ENCODE data around the gene GLDN. TPM values are rescaled to one million over a fixed set of nuclear protein-coding genes. Genes with fewer than 3 reads are reported as not detected.
"Not testable (repeated sequence)": the region's sequence is repeated elsewhere in the genome, so short reads cannot be mapped to it uniquely, and the experiment has no call there.

The GLDN gene
- total and polyA plus RNA-seq, 2 experiments from 2014 or later: 0.92 TPM; not detected in 1

DNA sequence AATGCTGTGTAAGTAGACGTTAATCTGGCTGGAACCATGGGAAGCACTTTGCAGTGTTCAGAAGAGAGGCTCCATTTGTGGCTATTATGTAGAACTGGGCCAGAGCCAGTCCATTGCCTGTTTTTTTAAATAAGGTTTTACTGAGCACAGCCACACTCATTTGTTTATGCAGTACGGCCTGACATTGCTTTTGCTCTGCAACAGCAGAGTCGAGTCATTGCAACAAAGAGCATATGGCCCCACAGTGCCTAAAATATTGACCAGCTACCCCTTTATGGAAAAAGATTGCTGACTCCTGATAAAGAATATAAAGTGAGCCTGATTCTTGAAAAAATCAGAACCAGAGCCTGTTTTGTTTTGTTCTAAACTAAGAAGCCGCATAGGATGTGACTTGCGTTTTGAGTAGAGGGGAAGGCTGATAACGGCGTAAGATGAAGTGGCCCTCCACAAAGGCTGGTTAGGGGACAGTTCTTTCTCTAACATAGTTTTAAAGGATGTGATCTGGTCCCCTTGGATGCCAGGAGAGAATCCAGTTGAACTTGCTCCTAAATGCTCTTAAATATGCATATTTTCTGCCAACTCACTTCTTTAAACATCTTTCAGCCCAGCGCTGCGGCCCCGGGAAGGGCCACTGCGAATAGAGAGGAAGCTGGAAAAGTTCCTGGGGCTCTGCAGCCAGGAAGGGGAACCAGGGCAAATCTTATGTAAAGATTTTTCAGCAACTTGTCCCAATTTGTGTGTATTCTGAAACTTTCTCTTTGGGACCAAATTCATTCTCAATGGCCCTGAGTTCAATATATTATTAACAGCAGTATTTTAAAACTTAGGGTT lies 64.5 kb downstream of the GLDN start:
- H3K9me3 ChIP-seq (ENCODE audit: low read depth): no peaks in the 10 kb centered on the region
- H3K36me3 ChIP-seq: no peaks in the 10 kb centered on the region
- H3K4me3 ChIP-seq: no peak overlapping the region
- H3K27ac ChIP-seq: no peak overlapping the region
- no peaks in the 10 kb centered on the region for H3K4me1 ChIP-seq (ENCODE audit: low read depth)
- no peaks in the 10 kb centered on the region for H3K27me3 ChIP-seq
- TF ChIP-seq, protein P1, sequence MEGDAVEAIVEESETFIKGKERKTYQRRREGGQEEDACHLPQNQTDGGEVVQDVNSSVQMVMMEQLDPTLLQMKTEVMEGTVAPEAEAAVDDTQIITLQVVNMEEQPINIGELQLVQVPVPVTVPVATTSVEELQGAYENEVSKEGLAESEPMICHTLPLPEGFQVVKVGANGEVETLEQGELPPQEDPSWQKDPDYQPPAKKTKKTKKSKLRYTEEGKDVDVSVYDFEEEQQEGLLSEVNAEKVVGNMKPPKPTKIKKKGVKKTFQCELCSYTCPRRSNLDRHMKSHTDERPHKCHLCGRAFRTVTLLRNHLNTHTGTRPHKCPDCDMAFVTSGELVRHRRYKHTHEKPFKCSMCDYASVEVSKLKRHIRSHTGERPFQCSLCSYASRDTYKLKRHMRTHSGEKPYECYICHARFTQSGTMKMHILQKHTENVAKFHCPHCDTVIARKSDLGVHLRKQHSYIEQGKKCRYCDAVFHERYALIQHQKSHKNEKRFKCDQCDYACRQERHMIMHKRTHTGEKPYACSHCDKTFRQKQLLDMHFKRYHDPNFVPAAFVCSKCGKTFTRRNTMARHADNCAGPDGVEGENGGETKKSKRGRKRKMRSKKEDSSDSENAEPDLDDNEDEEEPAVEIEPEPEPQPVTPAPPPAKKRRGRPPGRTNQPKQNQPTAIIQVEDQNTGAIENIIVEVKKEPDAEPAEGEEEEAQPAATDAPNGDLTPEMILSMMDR (IDR thresholded peaks at IDR 0.05; ENCODE audit: low read depth, low read length): no peak
- DNase-seq (ENCODE audit: low read depth in 1 of 2, low spot score in 1 of 2): no peak

GRCh38 chr15:51414256-51414860 lies 72.9 kb downstream of the GLDN start:
- TF ChIP-seq, protein P1 (IDR thresholded peaks at IDR 0.05; ENCODE audit: low read depth, low read length): no peak

DNA sequence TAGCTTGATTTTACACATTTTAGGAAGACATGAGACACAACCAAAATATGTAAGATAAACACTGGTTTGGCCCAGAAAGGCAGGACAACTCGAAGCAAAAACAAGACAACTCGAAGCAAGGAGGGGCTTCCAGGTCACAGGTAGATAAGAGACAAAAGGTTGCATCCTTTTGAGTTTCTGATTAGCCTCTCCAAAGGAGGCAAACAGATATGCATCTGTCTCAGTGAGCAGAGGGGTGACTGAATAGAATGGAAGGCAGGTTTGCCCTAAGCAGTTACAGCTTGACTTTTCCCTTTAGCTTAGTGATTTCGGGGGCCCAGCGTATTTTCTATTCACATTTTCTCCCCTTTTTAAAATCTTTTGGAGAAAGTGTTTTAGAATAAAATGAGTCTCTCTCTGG lies 74.7 kb downstream of the GLDN start:
- no peak for DNase-seq (ENCODE audit: low read depth in 1 of 2, low spot score in 1 of 2)
- Histone ChIP-seq H3K27me3 (no peaks in the 10 kb centered on the region), H3K9me3 (ENCODE audit: low read depth) (no peaks in the 10 kb centered on the region), H3K4me1 (ENCODE audit: low read depth) (no peaks in the 10 kb centered on the region), H3K36me3 (no peaks in the 10 kb centered on the region), H3K4me3 (no peak overlapping the region), H3K27ac (no peak overlapping the region)
- TF ChIP-seq, protein P1 (IDR thresholded peaks at IDR 0.05; ENCODE audit: low read depth, low read length): no peak

More at GRCh38 chr15:51414256-51414860, 72.9 kb downstream of the GLDN start:
- no peak for DNase-seq (ENCODE audit: low read depth in 1 of 2, low spot score in 1 of 2)
- no peaks in the 10 kb centered on the region for H3K27me3 ChIP-seq
- no peaks in the 10 kb centered on the region for H3K36me3 ChIP-seq
- no peak overlapping the region for H3K4me3 ChIP-seq
- no peaks in the 10 kb centered on the region for H3K4me1 ChIP-seq (ENCODE audit: low read depth)
- H3K27ac ChIP-seq: no peak overlapping the region
- H3K9me3 ChIP-seq (ENCODE audit: low read depth): no peaks in the 10 kb centered on the region

DNA sequence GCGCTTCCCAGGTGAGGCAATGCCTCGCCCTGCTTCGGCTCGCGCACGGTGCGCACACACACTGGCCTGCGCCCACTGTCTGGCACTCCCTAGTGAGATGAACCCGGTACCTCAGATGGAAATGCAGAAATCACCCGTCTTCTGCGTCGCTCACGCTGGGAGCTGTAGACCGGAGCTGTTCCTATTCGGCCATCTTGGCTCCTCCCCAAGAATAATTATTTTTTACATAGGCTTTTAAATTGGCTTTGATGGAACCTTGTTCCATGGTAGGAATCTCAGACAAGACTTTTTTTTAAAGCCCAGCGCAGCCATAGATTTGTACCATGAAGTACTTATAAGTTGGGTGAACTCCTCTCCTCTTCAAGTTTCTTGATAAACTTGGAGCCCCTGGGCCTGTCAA lies 81.6 kb downstream of the GLDN start:
- not testable (repeated sequence) for H3K36me3 ChIP-seq; H3K9me3 ChIP-seq (ENCODE audit: low read depth); H3K27ac ChIP-seq; H3K4me3 ChIP-seq; DNase-seq (ENCODE audit: low read depth in 1 of 2, low spot score in 1 of 2); H3K4me1 ChIP-seq (ENCODE audit: low read depth); H3K27me3 ChIP-seq

- no peaks in the 10 kb centered on the region for H3K27me3 ChIP-seq
- DNase-seq (ENCODE audit: low read depth in 1 of 2, low spot score in 1 of 2): no peak
- no peaks in the 10 kb centered on the region for H3K4me1 ChIP-seq (ENCODE audit: low read depth)
- no peak overlapping the region for H3K27ac ChIP-seq
- no peaks in the 10 kb centered on the region for H3K9me3 ChIP-seq (ENCODE audit: low read depth)
- H3K36me3 ChIP-seq: no peaks in the 10 kb centered on the region
- TF ChIP-seq, protein P1 (IDR thresholded peaks at IDR 0.05; ENCODE audit: low read depth, low read length): no peak
- no peak overlapping the region for H3K4me3 ChIP-seq
These were observed 83.3 kb downstream of the GLDN start for GRCh38 chr15:51424780-51425179.

DNA sequence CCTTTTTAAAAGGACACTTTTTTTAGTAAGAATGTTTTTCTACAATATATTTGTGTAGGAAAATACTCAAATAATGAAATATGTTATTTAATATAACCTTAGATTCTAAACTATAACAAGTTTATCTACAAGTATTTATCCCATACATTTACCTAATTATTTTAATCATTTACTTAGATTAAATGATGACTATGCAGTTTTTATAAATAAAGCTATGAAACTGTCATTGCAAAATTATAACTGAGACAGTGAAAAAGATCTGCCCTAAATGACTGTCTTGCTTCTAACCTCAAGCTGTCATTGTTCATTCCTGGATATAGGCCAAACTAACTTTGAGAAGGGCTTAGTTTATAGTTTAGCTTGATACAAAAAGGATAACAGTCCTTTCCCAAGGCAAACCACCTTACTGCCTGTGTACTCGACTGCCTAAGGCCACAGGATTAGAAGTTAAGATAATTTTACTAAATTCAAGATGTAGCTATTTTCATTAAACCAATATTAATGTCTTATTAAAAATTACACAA lies 84.1 kb downstream of the GLDN start:
- no peaks in the 10 kb centered on the region for H3K27me3 ChIP-seq
- no peaks in the 10 kb centered on the region for H3K36me3 ChIP-seq
- no peak overlapping the region for H3K27ac ChIP-seq
- TF ChIP-seq, protein P1 (IDR thresholded peaks at IDR 0.05; ENCODE audit: low read depth, low read length): no peak
- no peaks in the 10 kb centered on the region for H3K4me1 ChIP-seq (ENCODE audit: low read depth)
- no peak for DNase-seq (ENCODE audit: low read depth in 1 of 2, low spot score in 1 of 2)
- no peaks in the 10 kb centered on the region for H3K9me3 ChIP-seq (ENCODE audit: low read depth)
- H3K4me3 ChIP-seq: no peak overlapping the region

Data from cardiac muscle cell (in vitro differentiated cells and primary cell).